Panc1 (cell line): ENCODE measurements around the gene RSPH6A. TPM values are rescaled to one million over a fixed set of nuclear protein-coding genes. Genes with fewer than 3 reads are reported as not detected.

Source experiments
- ATAC-seq: fragments of 200-7000 bp; cut with Tn5 transposase; 2 replicates; pipeline ENCODE4 v1.9.1; 2020; ENCODE audit warnings: mild to moderate bottlenecking, moderate library complexity
- BruUV-seq: library from RNA; stranded (reverse); fragments of 400-500 nt; replicated peaks from 2 replicates; lab custom pipeline; 2021; lab: Mats Ljungman, UMichigan
- CTCF ChIA-PET: fragments of 300-600 bp; sonication (Branson Sonifier 250); formaldehyde crosslinking; loops from one replicate; lab custom pipeline; 2022; ENCODE audit warnings: antibody characterized with exemption; lab: Charles Lee
- POLR2A ChIA-PET: fragments of 300-600 bp; sonication (Branson Sonifier 250); formaldehyde crosslinking; loops from one replicate; lab custom pipeline; 2022; ENCODE audit warnings: antibody characterized with exemption; lab: Charles Lee
- DNase-seq: peaks from one replicate; pipeline ENCODE4 v3.0.0-alpha.2; 2010; ENCODE audit warnings: low read depth, low spot score
- H3K27ac ChIP-seq: 2 replicates; pipeline ENCODE4 v1.5.1; 2011; ENCODE audit warnings: mild to moderate bottlenecking, low read length, inconsistent platforms
- H3K27me3 ChIP-seq: fragments of 200-500 bp; sonication (Bioruptor generic); 2 replicates; pipeline ENCODE4 v1.6.0; 2014; ENCODE audit warnings: low read length, inconsistent platforms; ENCODE audit not compliant: control insufficient read depth, insufficient read depth
- H3K36me3 ChIP-seq: fragments of 200-500 bp; sonication (Bioruptor generic); 2 replicates; pipeline ENCODE4 v1.5.1; 2014; ENCODE audit warnings: inconsistent platforms, mild to moderate bottlenecking, low read length, moderate library complexity; ENCODE audit not compliant: control insufficient read depth, insufficient read depth
- H3K4me1 ChIP-seq: 2 replicates; pipeline ENCODE4 v1.5.1; 2011; ENCODE audit warnings: inconsistent platforms, mild to moderate bottlenecking, low read length, moderate library complexity; ENCODE audit not compliant: control insufficient read depth, insufficient read depth
- H3K4me3 ChIP-seq, 2 experiments: 2 replicates each; pipeline ENCODE4 v1.5.1; 2011 to 2012; ENCODE audit warnings: low read depth in 2 of 2, low read length in 2 of 2, mild to moderate bottlenecking in 2 of 2, inconsistent platforms in 1 of 2, moderate library complexity in 1 of 2
- H3K9me3 ChIP-seq: fragments of 200-500 bp; sonication (Bioruptor generic); 2 replicates; pipeline ENCODE4 v1.5.1; 2014; ENCODE audit warnings: low read depth, mild to moderate bottlenecking, inconsistent platforms, low read length, moderate library complexity; ENCODE audit not compliant: control insufficient read depth, insufficient read depth
- CTCF ChIP-seq: fragments of 450-650 bp; IDR thresholded peaks from 2 replicates; pipeline ENCODE4 v1.5.1; 2017; ENCODE audit warnings: mild to moderate bottlenecking
- POLR2AphosphoS5 ChIP-seq: IDR thresholded peaks from 2 replicates; pipeline ENCODE4 v1.6.1; 2012; ENCODE audit warnings: mild to moderate bottlenecking, low read depth, low read length, moderate library complexity
- SIN3A ChIP-seq: IDR thresholded peaks from 2 replicates; pipeline ENCODE4 v1.6.1; 2012; ENCODE audit warnings: low read depth, mild to moderate bottlenecking, low read length, moderate library complexity, borderline replicate concordance; ENCODE audit not compliant: insufficient read depth
- TCF7L2 ChIP-seq: IDR thresholded peaks from 2 replicates; pipeline ENCODE4 v1.6.1; 2011; ENCODE audit warnings: mild to moderate bottlenecking, low read depth, low read length, inconsistent platforms
- in situ Hi-C: cut with HindIII; loops from 2 replicates; pipeline ENCODE4 v1.10.0; 2016; ENCODE audit warnings: low sequenced_read_pairs, low pct_unique_long_range_greater_than_20kb
- intact Hi-C: fragments of 100-400 bp; cut with micrococcal nuclease; formaldehyde crosslinking; loops from one replicate; pipeline ENCODE4 v1.10.0; 2022; ENCODE audit not compliant: unreplicated experiment
- total RNA-seq: library from RNA; stranded (reverse); gene quantifications from one replicate; pipeline ENCODE4 v1.2.1, GENCODE V29; 2021; ENCODE audit not compliant: unreplicated experiment
- TF ChIP-seq, protein P1 (sequence below), 2 experiments: IDR thresholded peaks; 2 replicates each; pipeline ENCODE4 v1.6.1; 2011 to 2012; ENCODE audit warnings: low read depth in 2 of 2, control low read depth in 1 of 2, low read length in 1 of 2, mild to moderate bottlenecking in 1 of 2, moderate library complexity in 1 of 2; ENCODE audit not compliant: insufficient read depth in 1 of 2

The RSPH6A gene
- total RNA-seq, 1 experiment from 2014 or later = not detected

- TF ChIP-seq POLR2AphosphoS5 (no peak), CTCF (no peak), TCF7L2 (no peak), SIN3A (no peak)
- TF ChIP-seq, protein P1, sequence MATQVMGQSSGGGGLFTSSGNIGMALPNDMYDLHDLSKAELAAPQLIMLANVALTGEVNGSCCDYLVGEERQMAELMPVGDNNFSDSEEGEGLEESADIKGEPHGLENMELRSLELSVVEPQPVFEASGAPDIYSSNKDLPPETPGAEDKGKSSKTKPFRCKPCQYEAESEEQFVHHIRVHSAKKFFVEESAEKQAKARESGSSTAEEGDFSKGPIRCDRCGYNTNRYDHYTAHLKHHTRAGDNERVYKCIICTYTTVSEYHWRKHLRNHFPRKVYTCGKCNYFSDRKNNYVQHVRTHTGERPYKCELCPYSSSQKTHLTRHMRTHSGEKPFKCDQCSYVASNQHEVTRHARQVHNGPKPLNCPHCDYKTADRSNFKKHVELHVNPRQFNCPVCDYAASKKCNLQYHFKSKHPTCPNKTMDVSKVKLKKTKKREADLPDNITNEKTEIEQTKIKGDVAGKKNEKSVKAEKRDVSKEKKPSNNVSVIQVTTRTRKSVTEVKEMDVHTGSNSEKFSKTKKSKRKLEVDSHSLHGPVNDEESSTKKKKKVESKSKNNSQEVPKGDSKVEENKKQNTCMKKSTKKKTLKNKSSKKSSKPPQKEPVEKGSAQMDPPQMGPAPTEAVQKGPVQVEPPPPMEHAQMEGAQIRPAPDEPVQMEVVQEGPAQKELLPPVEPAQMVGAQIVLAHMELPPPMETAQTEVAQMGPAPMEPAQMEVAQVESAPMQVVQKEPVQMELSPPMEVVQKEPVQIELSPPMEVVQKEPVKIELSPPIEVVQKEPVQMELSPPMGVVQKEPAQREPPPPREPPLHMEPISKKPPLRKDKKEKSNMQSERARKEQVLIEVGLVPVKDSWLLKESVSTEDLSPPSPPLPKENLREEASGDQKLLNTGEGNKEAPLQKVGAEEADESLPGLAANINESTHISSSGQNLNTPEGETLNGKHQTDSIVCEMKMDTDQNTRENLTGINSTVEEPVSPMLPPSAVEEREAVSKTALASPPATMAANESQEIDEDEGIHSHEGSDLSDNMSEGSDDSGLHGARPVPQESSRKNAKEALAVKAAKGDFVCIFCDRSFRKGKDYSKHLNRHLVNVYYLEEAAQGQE (IDR thresholded peaks at IDR 0.05; ENCODE audit: insufficient read depth in 1 of 2, low read depth in 2 of 2, low read length in 1 of 2) = no peak
- Histone ChIP-seq H3K9me3 (no peaks in the 10 kb centered on the region), H3K27ac (no peak overlapping the region), H3K4me1 (peaks cover 1% of the 10 kb centered on the region), H3K4me3 (no peak overlapping the region), H3K36me3 (peaks cover 5% of the 10 kb centered on the region), H3K27me3 (no peaks in the 10 kb centered on the region)
- ChIA-PET CTCF (no interaction called here), POLR2A (no interaction called here)
- in situ Hi-C loops = no loop called here
- DNase-seq (no peak), ATAC-seq (no peak)
- intact Hi-C loops = no loop called here
- BruUV-seq = no TSS peak
Measured at GRCh38 chr19:45789035-45789786, 25.9 kb downstream of the RSPH6A start.

- CTCF ChIA-PET = no interaction called here
- in situ Hi-C loops = no loop called here
- Histone ChIP-seq H3K27ac (no peak overlapping the region), H3K4me1 (peaks cover 15% of the 10 kb centered on the region), H3K9me3 (no peaks in the 10 kb centered on the region), H3K4me3 (no peak overlapping the region), H3K27me3 (no peaks in the 10 kb centered on the region), H3K36me3 (peaks cover 5% of the 10 kb centered on the region; the same call in 1 of the 2 replicates)
- TF ChIP-seq SIN3A = no peak
- no peak for TF ChIP-seq CTCF
- no peak for TF ChIP-seq POLR2AphosphoS5
- TF ChIP-seq, protein P1 (IDR thresholded peaks at IDR 0.05; ENCODE audit: insufficient read depth in 1 of 2, low read depth in 2 of 2, low read length in 1 of 2) = no peak
- TF ChIP-seq TCF7L2 = no peak
- intact Hi-C loops = no loop called here
- no TSS peak for BruUV-seq
- POLR2A ChIA-PET = no interaction called here
- ATAC-seq (no peak), DNase-seq (no peak)
Measured at GRCh38 chr19:45786533-45786894, 28.6 kb downstream of the RSPH6A start.
